HuH-7.5 (cell line): Measurements from ENCODE around the gene TRIM33.
A peak's percentile ranks its signal among the peaks of the same experiment; 100 is the strongest.
"Not testable (repeated sequence)": the region's sequence is repeated elsewhere in the genome, so short reads cannot be mapped to it uniquely, and the experiment has no call there.

Source experiments
- DNase-seq: peaks from one replicate; pipeline ENCODE4 v3.0.0; 2011; ENCODE audit warnings: low spot score

Gene TRIM33

GRCh38 chr1:114510274-114511031, 550 bp downstream of the TRIM33 start:
- peak; percentile 74 for DNase-seq

GRCh38 chr1:114509596-114510273, 1.3 kb downstream of the TRIM33 start:
- DNase-seq: no peak

- DNase-seq: no peak
These were observed 2.6 kb downstream of the TRIM33 start for GRCh38 chr1:114508386-114508898.

- DNase-seq: no peak
These were observed 3.5 kb downstream of the TRIM33 start for GRCh38 chr1:114507513-114507912.

GRCh38 chr1:114505148-114505561, 5.8 kb downstream of the TRIM33 start:
- DNase-seq: no peak

GRCh38 chr1:114503916-114504422, 7.0 kb downstream of the TRIM33 start:
- DNase-seq: no peak

GRCh38 chr1:114502080-114502479, 8.9 kb downstream of the TRIM33 start:
- no peak for DNase-seq

- DNase-seq: no peak
These were observed 11.5 kb downstream of the TRIM33 start for GRCh38 chr1:114499478-114499877.

- no peak for DNase-seq
These were observed 14.9 kb downstream of the TRIM33 start for GRCh38 chr1:114496089-114496488.

GRCh38 chr1:114495486-114495885, 15.5 kb downstream of the TRIM33 start:
- no peak for DNase-seq

GRCh38 chr1:114492978-114493377, 18.0 kb downstream of the TRIM33 start:
- DNase-seq: no peak

GRCh38 chr1:114490274-114490693, 20.7 kb downstream of the TRIM33 start:
- DNase-seq: no peak

GRCh38 chr1:114488739-114489138, 22.3 kb downstream of the TRIM33 start:
- no peak for DNase-seq

- no peak for DNase-seq
These were observed 25.7 kb downstream of the TRIM33 start for GRCh38 chr1:114485286-114485685.

GRCh38 chr1:114482585-114482984, 28.4 kb downstream of the TRIM33 start:
- DNase-seq: no peak

- not testable (repeated sequence) for DNase-seq
These were observed 31.4 kb downstream of the TRIM33 start for GRCh38 chr1:114479636-114480035.

GRCh38 chr1:114479134-114479533, 31.9 kb downstream of the TRIM33 start:
- DNase-seq: no peak

GRCh38 chr1:114473796-114474195, 37.2 kb downstream of the TRIM33 start:
- no peak for DNase-seq

GRCh38 chr1:114472408-114472807, 38.6 kb downstream of the TRIM33 start:
- no peak for DNase-seq

- DNase-seq: no peak
These were observed 40.3 kb downstream of the TRIM33 start for GRCh38 chr1:114470681-114471080.

- no peak for DNase-seq
These were observed 42.1 kb downstream of the TRIM33 start for GRCh38 chr1:114468710-114469468.

GRCh38 chr1:114468047-114468446, 43.0 kb downstream of the TRIM33 start:
- no peak for DNase-seq
